Right atrium auricular region (tissue), 2 donors: ENCODE data around the gene MYADML2. TPM values are rescaled to one million over a fixed set of nuclear protein-coding genes. Genes with fewer than 3 reads are reported as not detected.

ENCODE experiments used
- DNase-seq: peaks from one replicate; pipeline ENCODE4 v3.0.0-alpha.2; 2019; ENCODE audit warnings: low spot score
- H3K27ac ChIP-seq, 2 donors: fragments of 200-600 bp; sonication (generic); 1 replicate in 1 of 2; 2 replicates in 1 of 2; pipeline ENCODE4 v1.5.1; 2016 to 2019
- H3K27me3 ChIP-seq, 2 donors: fragments of 200-600 bp; sonication (generic); one replicate each; pipeline versions ENCODE4 v1.5.1 to v1.6.0; 2017 to 2019
- H3K36me3 ChIP-seq: fragments of 200-600 bp; sonication (generic); one replicate; pipeline ENCODE4 v1.5.1; 2016
- H3K4me1 ChIP-seq, 2 donors: fragments of 200-600 bp; sonication (generic); one replicate each; pipeline versions ENCODE4 v1.5.1 to v1.6.0; 2017 to 2019
- H3K4me3 ChIP-seq, 2 donors: fragments of 200-600 bp; sonication (generic); 1 replicate in 1 of 2; 2 replicates in 1 of 2; pipeline ENCODE4 v1.5.1; 2017 to 2019; ENCODE audit warnings: mild to moderate bottlenecking in 1 of 2, moderate library complexity in 1 of 2
- H3K9me3 ChIP-seq, 2 donors: fragments of 200-600 bp; sonication (generic); one replicate each; pipeline ENCODE4 v1.5.1; 2019
- total RNA-seq, 2 donors: library from RNA; depleted of rRNA; stranded (reverse); fragments of >200 nt; gene quantifications; one replicate each; pipeline ENCODE4 v1.1.0, GENCODE V29; 2016
- TF ChIP-seq, protein P1 (sequence below), 2 donors: fragments of 200-600 bp; sonication (generic); IDR thresholded peaks; one replicate each; pipeline ENCODE4 v1.5.1; 2019; ENCODE audit warnings: antibody characterized with exemption in 2 of 2

The MYADML2 gene
- total RNA-seq, 2 donors from 2014 or later: 0.55 to 1.4 TPM

- Histone ChIP-seq H3K4me3 (no peak overlapping the region), H3K27me3 (no peaks in the 10 kb centered on the region), H3K9me3 (no peaks in the 10 kb centered on the region), H3K27ac (no peak overlapping the region), H3K4me1 (peaks cover 0 to 20% of the 10 kb centered on the region in 2 donors), H3K36me3 (no peaks in the 10 kb centered on the region)
- DNase-seq: no peak
- TF ChIP-seq, protein P1, sequence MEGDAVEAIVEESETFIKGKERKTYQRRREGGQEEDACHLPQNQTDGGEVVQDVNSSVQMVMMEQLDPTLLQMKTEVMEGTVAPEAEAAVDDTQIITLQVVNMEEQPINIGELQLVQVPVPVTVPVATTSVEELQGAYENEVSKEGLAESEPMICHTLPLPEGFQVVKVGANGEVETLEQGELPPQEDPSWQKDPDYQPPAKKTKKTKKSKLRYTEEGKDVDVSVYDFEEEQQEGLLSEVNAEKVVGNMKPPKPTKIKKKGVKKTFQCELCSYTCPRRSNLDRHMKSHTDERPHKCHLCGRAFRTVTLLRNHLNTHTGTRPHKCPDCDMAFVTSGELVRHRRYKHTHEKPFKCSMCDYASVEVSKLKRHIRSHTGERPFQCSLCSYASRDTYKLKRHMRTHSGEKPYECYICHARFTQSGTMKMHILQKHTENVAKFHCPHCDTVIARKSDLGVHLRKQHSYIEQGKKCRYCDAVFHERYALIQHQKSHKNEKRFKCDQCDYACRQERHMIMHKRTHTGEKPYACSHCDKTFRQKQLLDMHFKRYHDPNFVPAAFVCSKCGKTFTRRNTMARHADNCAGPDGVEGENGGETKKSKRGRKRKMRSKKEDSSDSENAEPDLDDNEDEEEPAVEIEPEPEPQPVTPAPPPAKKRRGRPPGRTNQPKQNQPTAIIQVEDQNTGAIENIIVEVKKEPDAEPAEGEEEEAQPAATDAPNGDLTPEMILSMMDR (IDR thresholded peaks at IDR 0.05): no peak
Observed at GRCh38 chr17:81907219-81908145, 39.6 kb downstream of the MYADML2 start.

GRCh38 chr17:81906476-81907218, 40.4 kb downstream of the MYADML2 start:
- H3K36me3 ChIP-seq: no peaks in the 10 kb centered on the region
- no peaks in the 10 kb centered on the region for H3K27me3 ChIP-seq
- TF ChIP-seq, protein P1 (IDR thresholded peaks at IDR 0.05): no peak
- DNase-seq: no peak
- no peak overlapping the region for H3K4me3 ChIP-seq
- H3K9me3 ChIP-seq: no peaks in the 10 kb centered on the region
- peaks cover 0 to 21% of the 10 kb centered on the region in 2 donors for H3K4me1 ChIP-seq
- no peak overlapping the region for H3K27ac ChIP-seq

DNA sequence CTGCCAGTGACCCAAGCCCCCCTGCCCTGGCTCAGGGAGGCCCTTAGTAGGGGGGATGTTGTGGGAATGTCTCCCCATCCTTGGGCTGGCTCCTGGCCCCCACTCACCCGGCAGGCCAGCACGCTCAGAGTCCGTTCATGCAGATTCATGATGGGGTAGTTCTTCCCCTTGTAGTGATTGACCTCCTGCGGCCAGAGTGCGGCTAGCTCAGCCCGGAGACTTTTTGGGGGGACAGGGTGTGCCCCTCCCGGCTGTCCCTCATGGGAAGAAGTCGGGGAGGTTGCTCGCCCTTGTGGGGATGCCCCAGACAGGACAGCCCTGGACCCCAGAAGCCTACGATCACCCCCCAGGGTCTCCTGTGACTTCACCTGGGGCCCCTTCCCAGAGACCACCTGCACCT, 41.0 kb downstream of the MYADML2 start:
- no peak for DNase-seq
- H3K36me3 ChIP-seq: no peaks in the 10 kb centered on the region
- H3K27ac ChIP-seq: no peak overlapping the region
- TF ChIP-seq, protein P1 (IDR thresholded peaks at IDR 0.05): no peak
- H3K4me3 ChIP-seq: no peak overlapping the region
- H3K9me3 ChIP-seq: no peaks in the 10 kb centered on the region
- H3K4me1 ChIP-seq: peaks cover 0 to 23% of the 10 kb centered on the region in 2 donors
- no peaks in the 10 kb centered on the region for H3K27me3 ChIP-seq

DNA sequence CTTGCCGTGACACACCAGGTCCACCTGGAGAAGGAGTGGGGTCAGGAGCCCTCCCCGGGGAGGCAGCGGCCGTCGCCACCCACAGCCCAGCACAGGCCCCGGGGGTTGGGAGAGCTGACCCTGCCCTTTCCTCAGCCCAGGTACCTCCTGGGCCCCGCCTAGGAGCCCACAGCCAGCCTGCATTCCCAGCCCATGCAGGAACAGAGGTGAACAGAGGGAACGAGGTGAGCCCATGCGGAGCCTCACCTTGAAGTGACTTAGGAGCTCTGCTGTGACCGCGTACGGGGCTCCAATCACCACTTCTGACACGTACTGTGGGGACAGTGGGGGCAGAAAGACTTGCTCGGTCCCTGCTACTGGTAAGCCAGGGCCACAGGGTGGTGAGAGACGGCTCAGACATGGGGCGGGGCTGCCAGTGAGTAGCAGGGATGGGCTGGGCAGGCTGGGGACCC, 41.6 kb downstream of the MYADML2 start:
- no peaks in the 10 kb centered on the region for H3K27me3 ChIP-seq
- DNase-seq: no peak
- peaks cover 0 to 19% of the 10 kb centered on the region in 2 donors for H3K4me1 ChIP-seq
- H3K27ac ChIP-seq: no peak overlapping the region
- H3K9me3 ChIP-seq: no peaks in the 10 kb centered on the region
- peaks cover under 1% of the 10 kb centered on the region for H3K36me3 ChIP-seq
- TF ChIP-seq, protein P1 (IDR thresholded peaks at IDR 0.05): no peak
- no peak overlapping the region for H3K4me3 ChIP-seq

DNA sequence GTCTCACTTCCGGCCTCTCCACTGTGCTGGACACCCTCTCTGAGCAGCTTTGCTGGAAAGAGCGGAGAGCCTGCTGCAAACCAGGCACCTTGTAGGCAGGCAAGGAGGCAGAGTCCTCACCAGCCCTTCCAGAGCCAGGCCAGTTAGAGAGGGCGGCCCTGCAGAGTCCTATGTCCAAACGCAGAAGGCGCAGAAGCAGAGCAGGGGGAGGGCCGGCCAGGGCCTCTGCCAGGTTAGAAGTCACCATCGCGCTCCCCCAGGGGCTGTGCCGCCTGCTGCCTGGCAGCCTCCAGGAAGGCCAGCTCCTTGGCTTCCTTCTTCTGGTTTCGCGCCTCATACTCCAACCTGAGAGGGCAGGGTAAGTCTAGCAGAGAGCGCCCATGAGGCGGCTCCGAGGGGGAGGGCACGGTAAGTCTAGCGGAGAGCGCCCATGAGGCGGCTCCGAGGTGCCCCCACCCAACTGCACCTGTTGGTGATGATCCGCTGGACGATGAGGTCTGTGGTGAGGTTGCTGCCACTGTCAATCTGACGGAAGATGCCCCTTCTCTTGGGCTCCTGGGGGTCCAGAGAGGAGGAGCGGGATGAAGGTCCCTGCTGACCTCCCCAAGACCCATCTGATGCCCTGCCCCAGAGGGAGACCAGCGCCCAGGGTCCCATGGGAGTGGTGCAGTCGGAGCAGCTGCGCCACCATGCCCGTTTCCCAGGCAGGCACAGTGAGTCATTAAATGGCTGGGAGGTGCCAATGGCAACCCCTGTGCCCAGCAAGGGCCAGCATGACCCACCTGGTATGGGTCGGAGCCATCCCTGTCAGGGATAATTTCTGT, 42.2 kb downstream of the MYADML2 start:
- Histone ChIP-seq H3K4me1 (peaks cover 0 to 12% of the 10 kb centered on the region in 2 donors), H3K36me3 (peaks cover 7% of the 10 kb centered on the region), H3K9me3 (no peaks in the 10 kb centered on the region), H3K27me3 (no peaks in the 10 kb centered on the region), H3K4me3 (no peak overlapping the region), H3K27ac (no peak overlapping the region)
- TF ChIP-seq, protein P1 (IDR thresholded peaks at IDR 0.05): no peak
- no peak for DNase-seq
